Activated T-cell treated with anti-CD3 and anti-CD28 coated beads for 4 hours (primary cell): Measurements from ENCODE around the gene NXT1.

ENCODE experiments used
- DNase-seq: peaks from one replicate; pipeline ENCODE4 v3.0.0-alpha.2; 2020

Gene NXT1

GRCh38 chr20:23393996-23394775 lies 43.6 kb downstream of the NXT1 start:
- no peak for DNase-seq

GRCh38 chr20:23396950-23397627 lies 46.5 kb downstream of the NXT1 start:
- DNase-seq: no peak

GRCh38 chr20:23397961-23398360 lies 47.4 kb downstream of the NXT1 start:
- DNase-seq: no peak

- no peak for DNase-seq
These were observed 49.1 kb downstream of the NXT1 start for GRCh38 chr20:23399568-23400241.

GRCh38 chr20:23401051-23401450 lies 50.5 kb downstream of the NXT1 start:
- DNase-seq: no peak

- DNase-seq: no peak
These were observed 53.2 kb downstream of the NXT1 start for GRCh38 chr20:23403751-23404150.

- no peak for DNase-seq
These were observed 53.6 kb downstream of the NXT1 start for GRCh38 chr20:23404196-23404595.
